Skeletal muscle cell (primary cell): ENCODE results near the gene C16orf54.
"Not testable (repeated sequence)": the region's sequence is repeated elsewhere in the genome, so short reads cannot be mapped to it uniquely, and the experiment has no call there.

ENCODE experiments used
- DNase-seq: peaks from one replicate; pipeline ENCODE4 v3.0.0-alpha.2; 2010; ENCODE audit warnings: low read depth
- H3K4me3 ChIP-seq: 2 replicates; pipeline ENCODE4 v1.5.1; 2011; ENCODE audit warnings: low read depth, mild to moderate bottlenecking, control low read depth, low read length, moderate library complexity

C16orf54 gene

DNA sequence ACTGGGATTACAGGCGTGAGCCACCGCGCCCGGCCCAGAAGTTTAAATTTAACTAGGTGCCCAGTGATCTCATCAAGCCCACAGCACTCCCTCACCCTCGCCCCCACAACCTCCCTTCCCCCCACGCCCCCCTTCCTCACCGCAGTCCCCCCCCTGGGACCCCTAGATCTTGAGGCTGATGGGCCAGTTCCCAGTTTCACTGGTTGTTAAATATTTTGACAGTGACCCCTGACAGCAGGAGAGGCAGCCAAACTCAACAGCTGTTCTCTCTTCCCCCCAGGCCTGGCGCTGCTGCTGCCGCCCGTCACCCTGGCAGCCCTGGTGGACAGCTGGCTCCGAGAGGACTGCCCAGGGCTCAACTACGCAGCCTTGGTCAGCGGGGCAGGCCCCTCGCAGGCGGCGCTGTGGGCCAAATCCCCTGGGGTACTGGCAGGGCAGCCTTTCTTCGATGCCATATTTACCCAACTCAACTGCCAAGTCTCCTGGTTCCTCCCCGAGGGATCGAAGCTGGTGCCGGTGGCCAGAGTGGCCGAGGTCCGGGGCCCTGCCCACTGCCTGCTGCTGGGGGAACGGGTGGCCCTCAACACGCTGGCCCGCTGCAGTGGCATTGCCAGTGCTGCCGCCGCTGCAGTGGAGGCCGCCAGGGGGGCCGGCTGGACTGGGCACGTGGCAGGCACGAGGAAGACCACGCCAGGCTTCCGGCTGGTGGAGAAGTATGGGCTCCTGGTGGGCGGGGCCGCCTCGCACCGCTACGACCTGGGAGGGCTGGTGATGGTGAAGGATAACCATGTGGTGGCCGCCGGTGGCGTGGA, 51.2 kb downstream of the C16orf54 start:
- DNase-seq: peak; percentile 58
- H3K4me3 ChIP-seq: no peak overlapping the region

DNA sequence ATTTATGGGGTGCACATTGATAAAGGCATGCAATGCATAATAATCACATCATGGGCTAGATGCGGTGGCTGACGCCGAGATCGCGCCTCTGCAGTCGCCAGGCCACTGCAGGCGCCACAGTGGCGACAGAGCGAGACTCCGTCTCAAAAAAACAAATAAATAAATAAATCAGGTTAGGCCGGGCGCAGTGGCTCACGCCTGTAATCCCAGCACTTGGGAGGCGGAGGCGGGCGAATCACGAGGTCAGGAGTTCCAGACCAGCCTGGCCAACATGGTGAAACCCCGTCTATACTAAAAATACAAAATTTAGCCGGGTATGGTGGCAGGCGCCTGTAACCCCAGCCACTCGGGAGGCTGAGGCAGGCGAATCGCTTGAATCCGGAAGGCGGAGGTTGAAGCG, 53.2 kb downstream of the C16orf54 start:
- DNase-seq: not testable (repeated sequence)

More for the DNA sequence above, 53.2 kb downstream of the C16orf54 start:
- H3K4me3 ChIP-seq: not testable (repeated sequence)
